Inflammatory macrophage treated with lipopolysaccharide for 4 hours (primary cell): Measurements from ENCODE around the gene ASPSCR1.

Source experiments
- DNase-seq: peaks from one replicate; pipeline ENCODE4 v3.0.0-alpha.2; 2020

Gene ASPSCR1

DNA sequence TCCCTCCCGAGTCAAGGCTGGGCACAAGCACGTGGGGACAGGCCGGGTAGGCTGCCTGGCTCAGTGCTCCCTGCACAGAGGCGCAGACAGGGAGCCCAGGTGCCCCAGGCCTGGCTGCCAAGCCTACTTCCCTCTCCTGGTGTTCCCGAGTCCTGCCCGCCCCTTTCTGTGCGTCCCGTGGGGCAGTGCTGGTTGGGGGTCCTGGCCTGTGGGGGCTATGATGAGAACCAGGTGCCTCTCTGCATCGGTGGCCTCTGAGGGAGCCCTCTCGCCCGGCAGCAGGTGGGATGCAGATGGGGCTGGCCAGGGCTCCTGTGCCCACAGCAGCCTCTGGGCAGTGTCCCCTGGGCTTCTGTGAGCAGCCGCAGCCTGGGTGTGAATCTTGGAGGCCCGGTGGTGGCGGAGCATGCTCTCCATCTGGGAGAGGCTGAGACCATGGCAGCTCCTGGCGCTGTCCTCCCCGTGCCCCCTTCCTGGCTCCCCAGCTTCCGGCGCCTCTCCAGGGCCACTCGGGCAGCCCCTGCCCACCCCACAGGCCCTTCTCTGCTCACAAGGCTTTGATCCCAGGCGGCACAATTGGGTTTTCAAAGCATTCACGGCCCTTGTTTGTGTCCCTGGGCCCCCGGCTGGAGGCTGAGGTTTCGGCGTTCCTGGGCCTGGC, 38.0 kb downstream of the ASPSCR1 start:
- no peak for DNase-seq

DNA sequence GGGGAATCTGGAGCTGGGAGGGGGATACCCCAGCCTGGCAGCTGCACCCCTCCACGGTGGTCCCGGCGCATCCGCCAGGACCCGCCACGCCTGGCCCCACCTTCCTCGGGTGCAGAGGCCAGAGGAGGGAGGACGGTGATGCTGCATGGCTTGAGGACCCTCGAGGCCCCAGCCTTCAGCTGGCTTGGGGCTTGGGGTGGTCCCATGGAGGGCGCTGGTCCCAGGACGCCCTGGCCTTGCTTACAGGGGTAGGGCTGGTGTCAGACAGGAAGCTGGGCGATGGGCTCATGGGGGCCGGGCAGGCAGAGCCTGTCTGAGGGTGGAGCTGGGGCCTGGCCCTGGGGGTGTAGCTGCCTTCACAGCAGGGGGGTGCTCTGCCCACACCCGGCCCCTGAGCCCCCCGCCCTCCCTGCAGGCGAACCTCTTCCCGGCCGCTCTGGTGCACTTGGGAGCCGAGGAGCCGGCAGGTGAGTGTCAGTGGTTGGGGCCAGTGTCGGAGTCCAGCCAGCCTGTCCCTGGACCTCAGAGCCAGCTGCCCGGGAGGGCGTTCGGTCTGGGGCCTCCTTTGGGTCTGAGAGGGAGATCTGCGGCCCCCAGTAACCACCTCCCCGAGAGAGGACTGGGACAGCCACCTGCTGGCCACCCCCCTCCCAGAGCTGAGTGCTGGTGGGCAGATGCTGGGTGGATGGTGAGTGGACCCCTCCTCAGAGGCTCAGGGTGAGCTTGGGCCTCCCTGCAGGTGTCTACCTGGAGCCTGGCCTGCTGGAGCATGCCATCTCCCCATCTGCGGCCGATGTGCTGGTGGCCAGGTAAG, 38.8 kb downstream of the ASPSCR1 start:
- DNase-seq, result no peak

DNA sequence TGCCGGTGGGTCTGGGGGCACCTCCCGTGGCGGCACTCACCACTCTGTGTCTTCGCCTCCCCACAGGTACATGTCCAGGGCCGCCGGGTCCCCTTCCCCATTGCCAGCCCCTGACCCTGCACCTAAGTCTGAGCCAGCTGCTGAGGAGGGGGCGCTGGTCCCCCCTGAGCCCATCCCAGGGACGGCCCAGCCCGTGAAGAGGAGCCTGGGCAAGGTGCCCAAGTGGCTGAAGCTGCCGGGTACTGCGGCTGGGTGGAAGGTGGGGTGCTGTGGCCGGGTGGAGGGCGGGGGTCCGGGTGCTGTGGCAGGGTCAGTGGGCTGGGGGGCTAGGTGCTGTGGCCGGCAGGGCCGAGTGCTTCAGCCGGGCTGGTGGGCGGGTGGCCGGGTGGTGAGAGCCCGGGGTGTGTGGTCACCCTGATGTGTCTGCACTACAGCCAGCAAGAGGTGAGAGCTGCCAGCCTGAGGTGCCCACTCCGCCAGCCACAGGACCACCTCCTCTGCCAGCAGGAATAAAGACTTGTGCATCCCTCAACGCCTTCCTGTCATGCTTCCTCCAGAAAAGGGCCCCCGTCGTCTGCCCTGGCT, 39.5 kb downstream of the ASPSCR1 start:
- no peak for DNase-seq

DNA sequence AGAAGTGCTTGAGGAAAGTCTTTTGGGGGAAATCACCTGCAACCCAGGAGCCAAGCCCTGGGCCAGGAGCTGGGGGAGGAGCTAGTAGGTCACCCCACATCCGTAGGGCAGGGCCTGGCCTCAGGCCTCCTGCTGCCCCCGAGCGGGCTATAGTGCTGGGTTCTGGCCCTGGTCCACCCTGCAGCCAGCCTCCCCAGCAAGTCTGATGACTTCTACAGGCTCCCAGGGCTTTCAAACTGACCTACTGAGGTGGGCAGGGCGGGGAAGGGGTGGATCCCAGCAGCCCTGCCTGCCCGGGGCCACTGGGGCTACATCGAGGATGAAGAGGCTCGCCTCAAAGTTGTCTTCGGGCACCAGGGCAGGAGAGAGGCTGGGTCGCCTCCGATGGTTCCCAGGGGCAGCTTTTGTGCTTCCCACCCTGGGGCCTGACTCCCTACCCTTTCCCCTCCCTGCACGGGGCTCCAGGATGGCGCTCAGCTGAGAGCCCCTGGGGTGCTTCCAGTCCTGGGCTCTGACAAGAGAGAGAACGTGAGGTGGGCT, 40.3 kb downstream of the ASPSCR1 start:
- DNase-seq, result no peak

DNA sequence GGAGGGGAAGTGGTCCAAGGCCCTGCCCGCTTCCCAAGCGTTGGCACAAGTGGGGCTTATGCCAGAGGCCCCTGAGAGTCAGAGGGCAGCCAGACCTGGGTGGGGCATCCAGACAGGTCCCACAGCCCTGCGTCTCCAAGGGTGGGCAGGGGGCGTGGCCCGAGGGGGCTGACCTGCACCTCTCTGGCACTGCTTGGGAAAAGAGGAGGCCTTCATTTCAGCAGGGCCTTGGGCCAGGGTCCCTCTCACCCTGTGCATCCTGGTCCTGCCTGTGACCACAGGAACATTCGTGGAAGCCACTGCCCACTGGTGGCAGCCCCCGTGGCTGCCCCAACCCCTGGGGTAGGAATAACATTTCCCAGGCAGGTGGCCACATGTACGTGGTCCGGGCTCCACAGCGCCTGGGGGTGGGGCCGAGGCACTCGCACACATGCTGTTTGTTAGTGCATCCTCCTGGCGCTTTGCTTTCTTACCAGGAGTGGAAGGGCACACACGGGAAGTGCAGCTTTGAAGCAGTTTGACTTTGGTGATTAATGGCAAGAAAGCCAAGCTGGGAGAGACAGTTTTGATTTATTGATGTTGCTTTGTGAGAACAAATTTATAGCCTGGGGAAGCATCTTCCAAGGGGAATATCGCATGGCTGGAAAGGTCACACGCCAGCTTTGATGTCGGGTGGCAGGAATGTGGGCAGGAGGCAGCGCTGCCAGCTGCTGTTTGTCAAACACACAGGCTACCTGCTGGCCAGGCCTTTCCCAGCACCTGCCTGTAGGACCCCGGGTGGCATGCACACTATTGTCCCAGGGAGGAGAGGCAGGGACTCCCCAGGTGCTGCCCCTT, 40.9 kb downstream of the ASPSCR1 start:
- no peak for DNase-seq

DNA sequence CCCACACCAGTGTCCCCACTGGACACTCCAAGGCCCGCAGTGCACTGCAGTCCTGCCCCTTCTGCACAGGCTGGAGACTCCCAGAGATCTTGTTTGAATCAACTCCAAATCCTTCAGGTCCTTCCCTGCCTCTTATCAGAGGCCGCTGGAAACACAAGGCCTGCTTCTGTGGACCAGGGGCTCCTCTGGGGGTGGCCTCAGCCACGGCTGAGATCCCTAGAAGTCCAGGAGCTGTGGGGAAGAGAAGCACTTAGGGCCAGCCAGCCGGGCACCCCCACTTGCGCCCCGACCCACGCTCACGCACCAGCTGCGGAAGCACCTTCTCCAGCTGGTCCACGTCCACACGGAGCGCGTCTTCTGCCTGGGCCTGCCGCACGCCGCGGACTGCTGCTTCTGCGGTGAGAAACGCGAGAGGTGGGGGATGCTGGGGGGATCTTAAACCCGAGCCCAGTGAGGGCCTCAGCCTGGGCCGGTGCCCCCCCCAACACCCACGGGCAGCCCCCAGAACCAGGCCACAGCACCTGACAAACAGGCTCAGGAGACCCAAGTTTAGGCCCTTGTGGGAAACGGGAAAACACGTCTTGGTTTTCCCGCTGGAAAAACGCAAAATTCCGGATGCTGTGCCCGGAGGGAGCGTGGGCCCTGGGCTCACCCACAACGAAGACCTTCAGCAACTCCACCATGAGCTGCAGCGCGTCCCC, 41.7 kb downstream of the ASPSCR1 start:
- no peak for DNase-seq

DNA sequence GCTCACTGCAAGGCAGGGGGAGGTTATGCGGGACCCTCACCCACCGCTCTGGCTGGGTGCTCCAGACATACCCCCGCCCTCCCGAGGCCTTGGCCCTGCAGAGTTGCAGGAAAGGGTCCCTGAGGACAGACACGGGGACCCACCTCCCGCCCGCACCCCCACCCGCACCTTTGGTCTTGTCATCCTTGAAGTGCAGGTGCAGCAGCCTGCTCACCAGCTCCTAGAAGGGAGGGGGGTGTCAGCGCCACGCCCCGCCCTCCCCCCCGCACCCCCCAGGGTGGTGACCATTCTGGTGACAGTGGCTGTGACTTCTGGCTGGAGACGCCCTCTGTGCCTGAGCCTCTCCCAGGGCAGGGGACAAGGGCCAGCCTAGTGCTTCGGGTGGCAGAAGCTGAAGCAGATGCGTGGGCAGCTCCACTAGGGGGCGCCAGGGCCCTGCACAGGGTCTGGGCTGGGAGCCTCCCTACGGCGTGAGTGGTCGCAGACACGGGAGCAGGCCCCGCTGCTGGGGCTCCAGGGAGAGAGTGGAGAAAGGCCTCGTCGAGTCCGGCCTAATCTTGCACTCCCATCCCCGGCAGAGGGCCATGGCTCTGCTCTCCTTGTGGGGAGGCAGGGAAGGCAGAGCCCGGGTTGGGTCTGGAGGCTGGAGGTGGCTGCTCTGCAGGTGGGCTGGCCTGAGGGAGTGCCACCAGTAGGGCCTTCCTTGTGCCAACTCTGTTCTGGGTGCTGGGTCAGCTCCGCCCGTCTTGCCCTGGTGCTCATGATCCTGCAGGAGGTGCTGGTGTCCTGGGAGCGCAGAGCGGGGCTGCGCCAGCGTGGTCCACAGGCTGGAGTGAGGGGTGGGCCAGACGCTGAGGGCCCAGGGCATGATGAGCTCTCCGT, 42.5 kb downstream of the ASPSCR1 start:
- DNase-seq, result peak; percentile 53

DNA sequence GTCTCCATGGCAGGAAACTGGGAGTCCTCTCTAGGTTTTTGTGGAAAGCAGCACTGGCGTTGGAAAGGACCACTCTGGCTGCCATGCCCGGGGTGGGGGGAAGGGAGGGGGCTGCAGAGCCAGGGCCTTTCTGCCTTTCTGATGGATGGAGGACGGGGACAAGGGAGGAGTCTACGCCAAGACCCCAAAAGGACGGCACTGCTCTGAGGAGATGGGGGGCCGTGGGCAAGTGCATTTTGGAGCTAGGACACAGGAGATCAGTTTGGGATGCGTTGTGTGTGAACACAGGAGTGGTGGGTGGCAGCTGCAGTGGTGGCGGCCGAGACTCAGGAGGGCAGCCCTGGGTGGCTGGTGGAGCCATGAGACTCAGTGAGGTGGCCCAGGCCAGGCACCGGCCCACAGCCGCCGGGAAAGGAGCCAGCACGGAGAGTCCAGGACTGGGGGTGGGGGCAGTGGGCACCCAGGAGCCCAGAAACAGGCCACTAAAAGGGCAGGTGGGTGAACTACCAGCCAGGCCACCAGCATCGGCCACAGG, 43.2 kb downstream of the ASPSCR1 start:
- DNase-seq, result no peak

DNA sequence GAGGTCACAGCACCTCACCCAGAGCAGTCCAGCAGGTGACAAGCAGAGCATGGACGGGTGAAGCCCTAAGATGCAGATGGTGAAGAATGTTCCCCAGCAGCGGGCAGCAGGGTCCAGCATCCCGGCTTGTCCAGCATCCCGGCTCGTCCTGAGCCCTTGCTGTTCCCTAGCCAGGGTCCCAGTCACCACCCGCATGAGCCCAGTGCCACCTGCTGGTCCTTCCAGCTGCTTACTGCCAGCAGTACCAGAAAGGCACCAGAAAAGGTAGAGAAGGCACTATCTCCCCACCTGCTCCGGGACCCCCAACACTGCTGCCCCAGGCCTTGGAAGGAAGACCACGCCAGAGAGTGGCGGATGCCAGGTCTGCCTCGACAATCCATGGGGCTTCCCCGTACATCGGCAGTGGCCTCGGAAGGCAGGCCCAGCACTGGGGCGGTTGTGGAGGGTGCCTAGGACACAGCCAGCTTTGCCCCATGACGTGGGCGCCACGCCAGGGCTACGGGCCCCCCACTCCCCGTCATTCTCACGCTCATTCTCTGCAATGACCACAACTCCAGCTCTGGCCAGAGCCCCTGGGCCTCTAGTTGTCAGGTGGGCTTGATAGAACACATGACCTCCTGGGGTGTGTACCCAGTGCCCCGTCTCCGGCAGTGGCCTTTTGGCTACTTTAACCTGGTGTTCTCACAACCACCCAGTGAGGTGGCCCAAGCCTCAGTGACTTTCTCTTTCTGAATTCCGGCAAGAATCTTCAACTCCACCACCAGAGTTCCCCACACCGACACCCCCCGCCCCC, 43.9 kb downstream of the ASPSCR1 start:
- peak; percentile 63 for DNase-seq

DNA sequence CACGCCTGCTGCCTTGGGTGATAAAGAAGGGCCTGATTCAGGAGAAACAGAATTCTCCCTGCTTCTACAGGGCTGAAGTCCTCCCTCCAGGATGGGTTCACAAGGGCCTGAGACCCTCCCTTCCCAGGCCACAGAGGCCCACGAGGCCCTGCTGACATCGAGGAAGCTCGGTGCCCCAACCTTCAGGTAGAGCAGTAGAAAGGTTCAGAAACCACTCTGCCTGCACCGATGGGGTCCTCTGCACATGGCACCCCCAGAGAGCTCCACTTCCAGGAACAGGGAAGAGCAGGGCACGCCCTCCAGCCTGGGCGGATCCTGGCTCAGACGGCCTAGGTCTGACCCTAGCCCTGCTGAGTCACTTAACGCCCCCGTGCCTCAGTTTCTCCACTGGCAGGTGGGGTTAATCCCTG, 44.5 kb downstream of the ASPSCR1 start:
- DNase-seq, result no peak

DNA sequence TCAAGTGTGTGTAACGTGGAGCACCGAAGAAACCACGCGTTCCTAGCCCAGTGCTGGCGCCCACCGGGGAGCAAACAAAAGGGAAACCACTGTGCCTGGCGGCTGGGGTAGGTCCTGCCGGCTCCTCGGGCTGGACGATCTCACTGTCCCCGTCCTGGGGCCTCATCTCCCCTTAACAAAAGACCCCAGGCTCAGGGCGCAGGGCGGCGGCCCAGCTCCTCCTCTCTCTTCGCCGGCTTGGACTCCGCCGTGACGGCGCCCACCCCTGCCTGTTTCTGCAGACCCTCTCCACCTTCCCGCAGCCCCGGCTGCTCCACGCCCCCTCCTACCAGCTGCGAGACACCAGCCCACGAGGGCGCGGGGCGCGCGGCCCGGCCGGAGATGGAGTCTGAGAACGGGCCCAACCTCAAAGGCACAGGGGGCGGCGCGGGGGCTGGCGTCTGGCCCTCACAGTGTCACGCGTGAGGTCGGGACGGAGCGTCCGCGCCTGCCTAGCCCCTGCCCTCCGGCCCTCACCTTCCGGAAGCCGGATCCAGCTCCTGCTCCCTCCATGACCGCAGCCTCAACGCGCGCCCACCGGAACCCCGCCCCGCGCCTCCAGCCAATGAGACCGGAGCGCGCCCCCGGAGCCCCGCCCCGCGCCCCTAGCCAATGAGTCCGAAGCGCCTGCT, 45.0 kb downstream of the ASPSCR1 start, which contains the start of gene CENPX:
TSS of gene CENPX (minus strand) at position 569 of the 671 bp plus-strand sequence. CDS start at position 552, 17 bp downstream.
- DNase-seq, result no peak

DNA sequence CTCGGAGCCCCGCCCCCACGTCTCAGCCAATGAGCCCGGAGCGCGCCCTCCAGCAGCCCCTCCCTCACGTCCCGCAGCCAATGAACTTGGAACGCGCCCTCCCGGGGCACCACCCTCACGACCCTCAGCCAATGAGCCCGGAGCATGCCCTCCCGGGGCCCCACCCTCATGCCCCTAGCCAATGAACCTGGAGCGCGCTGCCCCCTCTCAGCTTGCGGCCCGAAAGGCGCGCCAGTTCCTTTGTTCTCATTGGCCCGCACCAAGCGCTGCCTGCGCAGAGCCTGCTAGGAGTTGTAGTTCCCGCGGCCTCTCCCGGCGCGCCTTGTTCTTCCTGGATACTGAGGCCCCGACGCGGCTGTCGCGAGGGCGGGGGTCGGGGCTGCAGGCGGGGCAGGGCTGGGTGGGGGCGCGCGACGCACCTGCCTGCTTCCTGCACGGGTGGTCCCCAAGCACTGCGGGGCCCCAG, 45.6 kb downstream of the ASPSCR1 start, which contains the start of gene LRRC45:
TSS of gene LRRC45 (plus strand) at position 325 of the 466 bp plus-strand sequence. CDS start 339 bp downstream, outside the sequence.
- peak; percentile 100 for DNase-seq

DNA sequence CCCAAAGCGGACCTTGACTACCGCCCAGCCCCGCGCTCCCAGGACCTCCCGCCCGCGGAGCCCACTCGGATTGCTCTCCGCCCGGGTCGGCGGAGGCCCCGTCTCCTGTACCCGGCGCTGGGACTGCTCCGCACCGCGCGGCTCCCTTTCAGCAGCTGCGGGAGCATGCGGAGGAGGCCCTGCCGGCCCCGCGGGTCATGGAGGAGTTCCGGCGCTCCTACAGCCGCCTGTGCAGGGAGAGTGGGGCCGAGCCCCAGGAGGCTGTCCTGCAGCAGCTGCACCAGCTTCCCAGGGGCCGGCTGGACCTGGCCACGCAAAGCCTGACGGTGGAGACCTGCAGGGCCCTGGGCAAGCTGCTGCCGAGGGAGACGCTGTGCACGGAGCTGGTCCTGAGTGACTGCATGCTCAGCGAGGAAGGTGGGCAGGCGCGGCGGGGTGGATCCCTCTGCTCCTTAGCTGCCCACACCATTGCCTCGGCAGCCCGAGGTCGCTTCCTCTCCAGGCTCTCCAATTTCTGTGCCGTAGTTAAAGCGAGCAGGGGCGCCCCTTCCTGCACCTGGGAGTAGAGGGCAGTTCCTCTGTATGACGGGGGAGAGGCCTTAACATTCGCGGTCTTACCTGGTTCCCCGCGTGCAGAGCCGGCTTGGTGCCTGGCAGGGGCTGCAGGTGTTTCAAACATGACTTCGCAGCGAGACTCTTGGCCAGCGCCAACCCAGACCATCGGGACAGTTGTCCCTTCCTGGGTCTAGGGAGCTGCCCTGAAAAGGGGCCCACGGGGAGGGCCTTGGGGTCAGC, 46.2 kb downstream of the ASPSCR1 start:
- peak; percentile 19 for DNase-seq

DNA sequence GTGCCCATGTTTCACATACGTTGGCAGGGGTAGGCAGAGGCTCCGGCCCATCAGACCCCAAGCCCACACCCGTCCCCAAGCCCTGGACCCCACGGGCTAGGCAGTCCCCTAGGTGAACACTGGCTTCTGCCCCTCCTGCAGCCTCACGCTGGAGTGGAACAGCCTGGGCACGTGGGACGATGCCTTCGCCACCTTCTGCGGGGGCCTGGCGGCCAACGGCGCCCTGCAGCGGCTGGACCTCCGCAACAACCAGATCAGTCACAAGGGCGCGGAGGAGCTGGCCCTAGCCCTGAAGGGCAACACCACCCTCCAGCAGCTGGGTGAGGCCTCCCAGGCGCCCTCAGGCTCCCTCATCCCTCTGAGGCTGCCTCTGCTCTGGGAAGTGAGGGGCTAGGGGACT, 47.4 kb downstream of the ASPSCR1 start:
- DNase-seq, result no peak

DNA sequence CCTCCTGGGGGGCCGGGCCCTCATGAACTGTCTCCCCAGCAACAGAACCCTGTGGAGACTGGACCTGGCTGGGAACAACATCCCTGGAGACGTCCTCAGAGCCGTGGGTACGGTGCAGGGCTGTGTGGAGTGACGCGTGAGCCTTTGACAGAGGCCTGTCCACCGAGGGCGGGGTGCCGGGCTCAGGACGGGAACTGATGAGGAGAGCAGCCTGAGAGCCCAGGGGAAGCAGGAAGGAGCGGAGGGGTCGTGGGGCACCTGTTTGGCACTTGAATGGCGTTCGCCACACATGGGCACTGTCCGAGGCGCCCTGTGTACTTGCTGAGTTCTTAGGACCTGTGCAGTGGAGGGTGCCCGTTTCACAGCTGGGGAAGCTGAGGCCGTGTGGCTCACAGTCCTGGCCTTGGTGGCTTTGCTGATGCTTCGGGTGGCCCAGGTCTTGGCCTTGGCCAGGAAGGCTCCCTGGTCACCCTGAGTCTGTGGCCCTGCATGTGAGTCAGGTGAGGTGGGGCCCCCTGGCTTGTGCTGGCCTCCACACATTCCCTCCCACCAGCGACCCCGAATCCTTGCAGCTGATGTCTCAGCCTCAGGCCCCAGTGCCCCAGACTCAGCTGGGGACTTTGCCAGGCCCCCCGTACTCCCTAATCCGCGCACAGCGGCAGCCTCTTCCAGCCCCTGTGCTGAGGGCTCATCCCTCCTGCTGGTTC, 48.1 kb downstream of the ASPSCR1 start:
- no peak for DNase-seq

DNA sequence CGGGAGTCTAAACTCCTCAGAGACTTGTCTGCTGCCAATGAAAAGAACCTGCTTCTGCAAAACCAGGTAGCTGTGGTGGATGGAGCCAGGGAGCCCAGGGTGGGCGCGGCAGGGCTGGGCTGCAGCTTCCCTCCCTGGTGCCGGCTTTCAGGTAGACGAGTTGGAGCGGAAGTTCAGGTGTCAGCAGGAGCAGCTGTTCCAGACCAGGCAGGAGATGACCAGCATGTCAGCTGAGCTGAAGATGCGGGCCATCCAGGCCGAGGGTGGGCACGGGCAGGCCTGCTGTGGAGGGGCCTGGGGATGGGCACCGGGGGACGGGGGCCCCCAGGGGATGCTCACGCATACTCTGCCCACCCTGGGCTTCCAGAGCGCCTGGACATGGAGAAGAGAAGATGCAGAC, 50.8 kb downstream of the ASPSCR1 start:
- no peak for DNase-seq

DNA sequence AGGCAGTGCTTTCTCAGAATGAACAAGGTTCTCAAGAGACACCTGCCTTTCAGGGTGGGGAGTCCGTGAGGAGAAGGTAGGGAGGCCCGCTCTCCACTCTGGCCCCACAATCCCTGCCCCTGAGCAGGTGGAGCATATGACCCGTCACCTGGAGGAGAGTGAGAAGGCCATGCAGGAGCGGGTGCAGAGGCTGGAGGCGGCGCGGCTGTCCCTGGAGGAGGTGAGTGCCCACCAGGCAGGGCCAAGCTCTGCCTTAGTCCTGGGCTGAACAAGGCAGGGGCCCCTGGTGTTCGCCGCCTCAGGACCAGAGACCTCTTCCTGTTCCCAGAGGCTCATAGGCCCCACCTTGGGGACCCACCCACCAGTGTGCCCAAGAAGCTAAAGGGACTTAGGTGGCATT, 51.5 kb downstream of the ASPSCR1 start:
- no peak for DNase-seq
